Suprapubic skin (tissue), 3 donors: Measurements from ENCODE around the gene ROPN1L.

ENCODE experiments used
- EP300 ChIP-seq: sonication (generic); formaldehyde crosslinking; IDR thresholded peaks from one replicate; pipeline ENCODE4 v1.6.1; 2017; ENCODE audit warnings: antibody characterized with exemption
- POLR2A ChIP-seq, 2 donors: fragments of 450-650 bp; IDR thresholded peaks; one replicate each; pipeline ENCODE4 v1.6.1; 2017; ENCODE audit warnings: antibody characterized with exemption in 2 of 2, mild to moderate bottlenecking in 2 of 2, moderate library complexity in 2 of 2
- TF ChIP-seq, protein P1 (sequence below), 2 donors: fragments of 200-600 bp in 1 of 2; fragments of 450-650 bp in 1 of 2; sonication (generic) in 1 of 2; IDR thresholded peaks; one replicate each; pipeline ENCODE4 v1.5.1; 2016 to 2019; ENCODE audit warnings: antibody characterized with exemption in 2 of 2, mild to moderate bottlenecking in 1 of 2, moderate library complexity in 1 of 2

DNA sequence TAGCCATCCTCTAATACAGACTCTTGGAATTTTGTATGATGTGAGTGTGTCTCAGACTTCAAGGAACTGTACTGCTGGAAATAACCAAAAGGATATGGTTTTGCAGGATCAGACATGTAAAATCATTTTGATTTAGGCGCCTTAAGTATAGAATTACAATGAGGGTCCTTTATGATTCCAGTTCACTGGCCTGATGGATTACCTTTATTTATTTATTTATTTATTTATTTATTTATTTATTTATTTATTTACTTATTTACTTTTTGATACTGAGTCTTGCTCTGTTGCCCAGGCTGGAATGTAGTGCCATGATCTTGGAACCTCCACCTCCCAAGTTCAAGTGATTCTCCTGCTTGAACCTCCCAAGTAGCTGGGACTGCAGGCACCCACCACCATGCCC is 37.9 kb upstream of the ROPN1L start:
- TF ChIP-seq, protein P1, sequence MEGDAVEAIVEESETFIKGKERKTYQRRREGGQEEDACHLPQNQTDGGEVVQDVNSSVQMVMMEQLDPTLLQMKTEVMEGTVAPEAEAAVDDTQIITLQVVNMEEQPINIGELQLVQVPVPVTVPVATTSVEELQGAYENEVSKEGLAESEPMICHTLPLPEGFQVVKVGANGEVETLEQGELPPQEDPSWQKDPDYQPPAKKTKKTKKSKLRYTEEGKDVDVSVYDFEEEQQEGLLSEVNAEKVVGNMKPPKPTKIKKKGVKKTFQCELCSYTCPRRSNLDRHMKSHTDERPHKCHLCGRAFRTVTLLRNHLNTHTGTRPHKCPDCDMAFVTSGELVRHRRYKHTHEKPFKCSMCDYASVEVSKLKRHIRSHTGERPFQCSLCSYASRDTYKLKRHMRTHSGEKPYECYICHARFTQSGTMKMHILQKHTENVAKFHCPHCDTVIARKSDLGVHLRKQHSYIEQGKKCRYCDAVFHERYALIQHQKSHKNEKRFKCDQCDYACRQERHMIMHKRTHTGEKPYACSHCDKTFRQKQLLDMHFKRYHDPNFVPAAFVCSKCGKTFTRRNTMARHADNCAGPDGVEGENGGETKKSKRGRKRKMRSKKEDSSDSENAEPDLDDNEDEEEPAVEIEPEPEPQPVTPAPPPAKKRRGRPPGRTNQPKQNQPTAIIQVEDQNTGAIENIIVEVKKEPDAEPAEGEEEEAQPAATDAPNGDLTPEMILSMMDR (IDR thresholded peaks at IDR 0.05) = no peak
- TF ChIP-seq EP300 = no peak
- TF ChIP-seq POLR2A (IDR thresholded peaks at IDR 0.05) = no peak
